ENCODE results near the gene AEBP1.

Gene AEBP1

DNA sequence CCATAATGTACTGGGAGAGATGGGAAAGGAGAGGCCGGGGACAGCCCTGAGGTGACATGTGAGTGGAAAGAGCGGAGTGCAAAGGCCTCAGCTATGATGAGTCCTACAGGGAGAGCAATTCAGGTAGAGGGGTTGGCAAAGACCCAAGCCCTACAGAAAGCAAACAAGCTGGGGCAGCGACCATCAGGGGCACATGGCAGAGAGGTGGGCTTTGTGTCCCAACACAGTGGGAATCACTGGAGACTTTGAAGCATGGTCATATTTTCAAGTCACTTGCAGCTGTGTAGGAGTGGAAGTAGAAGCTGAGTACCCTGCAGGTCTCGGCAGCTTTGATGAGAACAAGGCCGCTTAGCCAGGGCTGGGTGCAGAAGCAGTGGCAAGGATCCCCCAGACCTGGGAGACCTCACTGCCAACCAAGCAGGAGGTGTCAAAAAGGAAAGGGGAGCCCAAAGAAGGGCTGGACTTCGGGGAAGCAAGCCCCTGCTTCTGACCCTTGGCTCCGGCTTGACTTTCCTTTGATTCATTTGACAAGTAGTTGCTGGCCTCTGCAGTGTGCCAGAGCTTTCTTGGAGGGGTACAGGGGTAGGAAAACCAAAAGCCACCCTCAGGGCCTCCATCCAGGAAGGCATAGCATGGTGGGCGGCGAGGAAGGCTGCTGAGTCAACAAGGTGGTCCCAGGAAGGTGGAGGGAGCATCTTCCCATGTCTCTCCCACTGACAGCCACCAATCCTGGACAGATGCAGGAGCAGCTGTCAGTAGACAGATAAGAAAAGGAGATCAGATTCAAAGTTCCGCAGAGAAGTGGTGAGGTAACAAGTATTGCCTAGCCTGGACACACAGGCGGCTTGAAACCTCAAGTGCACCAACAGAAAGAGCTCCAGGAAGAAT, 36.8 kb upstream of the AEBP1 start:
- DNase-seq: peak; percentile 19

DNA sequence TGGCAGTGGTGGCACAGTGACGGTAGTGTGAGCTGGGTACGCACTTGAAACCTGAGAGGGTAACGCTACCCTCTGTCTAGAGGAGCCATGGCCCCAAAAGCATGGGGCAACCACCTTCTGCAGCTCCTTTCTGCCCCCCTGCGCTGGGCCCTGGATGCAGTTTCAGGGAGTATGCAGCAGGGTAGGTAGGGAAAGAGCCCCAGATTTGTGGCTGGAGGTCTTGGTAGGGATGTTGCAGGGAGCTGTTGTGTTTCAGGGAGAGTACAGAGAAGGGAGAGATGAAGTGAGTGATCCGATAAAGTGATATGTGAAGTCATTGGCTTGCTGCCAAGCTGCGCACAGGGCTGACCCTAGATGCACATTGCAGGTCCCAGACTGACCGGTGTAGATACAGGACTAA, 36.1 kb upstream of the AEBP1 start:
- peak; percentile 26 for DNase-seq

DNA sequence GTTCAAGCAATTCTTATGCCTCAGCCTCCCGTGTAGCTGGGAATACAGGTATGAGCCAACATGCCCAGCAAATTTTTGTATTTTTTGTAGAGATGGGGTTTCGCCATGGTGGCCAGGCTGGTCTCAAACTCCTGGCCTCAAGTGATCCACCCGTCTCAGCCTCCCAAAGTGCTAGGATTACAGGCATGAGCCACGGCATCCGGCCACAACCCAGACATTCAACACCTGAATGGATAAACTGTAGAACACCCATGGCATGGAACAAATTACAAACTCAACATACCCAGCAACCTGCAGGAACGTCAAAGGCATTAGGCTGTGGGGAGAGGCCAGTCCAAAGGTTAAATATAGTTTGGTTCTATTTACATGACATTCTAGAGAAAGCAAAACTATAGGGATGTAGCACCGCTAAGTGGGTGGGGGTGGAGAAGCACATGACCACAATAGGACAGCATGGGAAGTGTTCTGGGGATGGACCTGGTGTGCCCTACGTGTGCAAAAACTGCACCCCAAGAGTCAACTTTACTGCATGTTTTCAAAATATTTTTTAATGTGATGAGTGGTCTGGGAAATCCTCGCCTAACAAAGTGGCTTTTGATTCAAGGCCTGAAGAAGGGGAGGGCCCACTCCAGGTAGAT, 32.3 kb upstream of the AEBP1 start:
- DNase-seq: no peak

DNA sequence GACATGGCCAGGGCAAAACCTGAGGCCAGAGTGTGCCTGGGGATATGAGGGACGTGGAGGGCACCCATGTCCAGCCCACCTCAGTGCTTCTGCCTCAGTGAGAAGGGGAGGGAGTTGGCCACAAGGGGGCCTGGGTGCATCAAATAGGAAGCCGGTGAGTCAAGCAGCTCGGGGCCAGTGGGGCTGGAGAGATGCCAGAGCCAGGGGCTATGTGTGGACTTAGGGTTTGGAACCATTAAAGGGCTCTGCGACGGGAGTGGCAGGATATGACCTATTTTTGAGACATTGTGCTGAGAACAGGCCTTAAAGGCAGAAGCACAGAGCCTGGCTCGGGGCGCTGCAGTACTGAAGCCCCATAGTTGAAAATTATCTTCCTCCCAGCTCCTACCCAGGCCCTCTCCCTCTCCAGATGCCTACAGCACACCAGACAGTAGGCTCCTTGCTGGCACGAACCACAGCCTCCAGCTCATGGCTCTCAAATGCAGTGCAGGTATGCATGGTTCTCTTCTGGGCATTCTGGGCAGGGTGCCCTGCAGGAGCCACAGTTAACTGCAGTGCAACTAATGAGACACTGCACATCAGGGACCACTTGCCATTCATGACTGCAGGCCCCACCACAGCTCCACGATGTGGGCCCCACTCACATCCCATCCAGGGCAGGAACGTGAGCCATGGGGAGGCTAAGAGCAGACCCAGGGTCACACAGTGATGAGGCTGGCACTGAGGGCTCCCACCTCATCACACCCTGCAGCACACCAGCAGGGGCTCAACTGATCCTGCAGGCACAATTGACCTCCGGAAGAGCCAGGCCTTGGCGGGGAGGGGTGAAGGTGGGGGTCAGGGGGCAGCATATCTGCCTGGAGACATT, 31.5 kb upstream of the AEBP1 start:
- DNase-seq: peak; percentile 81

DNA sequence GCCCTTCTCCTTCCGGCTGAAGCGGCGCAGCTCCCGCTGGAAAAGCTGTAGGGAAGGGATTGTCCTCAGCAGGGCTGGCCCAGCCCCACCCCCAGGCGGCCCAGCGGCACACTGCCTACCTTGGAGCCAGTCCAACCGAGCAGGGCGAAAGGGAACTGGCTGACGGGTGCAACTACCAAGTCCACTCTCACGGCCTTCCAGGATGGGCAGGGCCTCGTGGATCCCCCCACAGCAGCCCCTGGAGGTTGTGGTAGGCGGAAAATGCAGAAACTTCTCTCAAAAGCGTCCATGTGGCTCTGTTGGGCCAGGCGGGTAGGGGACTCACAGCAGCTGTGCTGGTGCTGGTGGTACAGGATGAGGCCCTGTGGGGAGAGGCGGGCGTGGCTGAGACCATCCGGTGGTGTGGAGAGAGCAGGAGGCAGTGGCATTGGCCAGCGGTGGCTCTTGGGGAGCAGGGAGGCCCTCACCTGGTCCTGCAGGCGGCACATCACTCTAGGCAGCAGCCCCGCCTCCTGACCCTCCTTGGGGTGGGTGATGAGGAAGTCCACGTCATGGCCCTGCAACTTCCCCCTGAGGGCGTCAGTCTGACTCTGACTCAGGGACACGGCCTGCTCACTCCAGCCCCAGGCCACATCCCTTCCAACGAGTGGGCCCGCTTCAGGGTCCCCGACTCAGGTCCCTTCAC, 30.3 kb upstream of the AEBP1 start:
- no peak for DNase-seq

DNA sequence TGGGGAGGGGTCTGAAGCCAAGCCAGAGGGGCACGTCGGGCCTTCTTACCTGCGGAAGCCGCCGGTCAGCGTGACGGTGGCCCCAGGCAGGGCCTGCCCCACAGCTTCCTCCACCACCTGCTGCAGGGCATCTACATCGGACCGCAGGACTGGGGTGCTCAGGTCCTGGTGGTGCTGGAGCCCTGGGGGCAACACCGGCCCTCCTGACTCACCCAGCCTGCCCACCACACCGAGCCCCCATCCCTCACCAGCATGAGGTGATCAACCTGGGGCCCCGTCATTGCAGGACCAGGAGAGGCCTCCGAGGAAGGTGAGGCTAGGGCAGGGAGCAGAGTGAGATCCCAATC, 29.8 kb upstream of the AEBP1 start:
- DNase-seq: no peak

DNA sequence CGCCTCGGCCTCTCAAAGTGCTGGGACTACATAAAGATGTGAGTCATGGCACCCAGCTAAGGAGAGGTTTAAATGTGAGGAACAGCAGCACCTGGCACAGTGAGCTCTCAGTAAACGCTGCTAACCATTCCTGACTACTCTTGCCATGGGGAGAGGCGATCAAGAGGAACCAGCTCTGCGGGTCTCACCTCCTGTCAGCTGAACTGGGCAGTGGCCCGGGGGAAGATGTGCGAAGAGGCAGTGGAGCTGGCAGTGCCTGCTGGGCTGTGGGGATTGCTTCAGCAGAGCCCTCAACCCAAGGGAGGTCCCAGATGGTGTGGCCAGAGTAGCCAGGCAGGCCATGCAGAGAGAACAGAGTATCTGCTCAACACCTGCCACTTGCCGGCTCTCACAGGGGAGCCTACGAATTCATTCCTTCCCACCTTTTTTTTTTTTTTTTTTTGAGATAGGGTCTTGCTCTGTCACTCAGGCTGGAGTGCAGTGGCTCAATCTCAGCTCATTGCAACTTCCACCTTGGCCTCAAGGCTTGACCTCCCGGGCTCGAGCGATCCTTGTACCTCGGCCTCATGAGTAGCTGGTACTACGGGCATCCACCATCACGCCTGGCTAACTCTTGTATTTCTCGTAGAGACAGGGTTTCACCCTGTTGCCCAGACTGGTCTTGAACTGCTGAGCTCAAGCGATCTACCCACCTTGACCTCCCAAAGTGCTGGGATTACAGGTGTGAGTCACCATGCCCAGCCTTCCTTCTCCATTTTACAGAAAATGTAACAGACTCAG, 28.7 kb upstream of the AEBP1 start:
- DNase-seq: no peak

DNA sequence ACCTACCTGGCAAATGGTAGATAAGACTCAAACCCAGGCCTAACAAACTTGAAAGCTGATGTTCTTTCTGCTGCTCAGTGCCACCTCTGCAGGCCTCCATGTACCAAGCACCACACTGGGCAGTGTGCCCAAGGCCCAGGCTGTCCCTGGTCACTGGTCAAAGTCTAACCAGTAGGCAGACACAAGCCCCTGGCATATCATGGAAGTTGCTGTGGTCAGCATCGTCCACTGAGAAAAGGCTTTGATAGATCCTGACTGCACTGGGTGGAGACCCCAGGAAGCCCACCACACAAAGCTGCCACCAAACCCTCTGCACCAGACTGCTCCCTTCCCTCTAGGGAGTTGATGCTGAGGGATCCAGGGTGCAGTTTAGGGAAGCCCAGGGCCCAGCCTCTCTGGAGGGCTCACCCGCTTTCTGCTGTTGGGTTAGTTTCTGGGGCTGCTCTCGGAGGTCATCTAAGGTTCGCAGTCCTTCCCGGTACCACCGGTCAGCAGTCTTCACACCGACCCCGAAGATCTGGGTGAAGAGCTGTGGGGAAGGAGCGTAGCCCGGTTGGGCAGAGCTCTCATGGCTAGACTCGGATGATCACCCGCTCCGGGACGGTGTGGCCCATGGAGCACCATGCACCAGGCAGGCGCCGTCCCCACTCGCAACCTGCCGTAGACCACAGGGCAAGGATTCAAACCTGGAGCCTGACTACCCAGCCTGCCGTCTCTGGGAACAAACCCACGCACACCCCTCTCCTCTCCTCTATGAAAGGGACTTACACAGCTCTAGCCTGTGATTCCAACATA, 27.8 kb upstream of the AEBP1 start:
- no peak for DNase-seq

DNA sequence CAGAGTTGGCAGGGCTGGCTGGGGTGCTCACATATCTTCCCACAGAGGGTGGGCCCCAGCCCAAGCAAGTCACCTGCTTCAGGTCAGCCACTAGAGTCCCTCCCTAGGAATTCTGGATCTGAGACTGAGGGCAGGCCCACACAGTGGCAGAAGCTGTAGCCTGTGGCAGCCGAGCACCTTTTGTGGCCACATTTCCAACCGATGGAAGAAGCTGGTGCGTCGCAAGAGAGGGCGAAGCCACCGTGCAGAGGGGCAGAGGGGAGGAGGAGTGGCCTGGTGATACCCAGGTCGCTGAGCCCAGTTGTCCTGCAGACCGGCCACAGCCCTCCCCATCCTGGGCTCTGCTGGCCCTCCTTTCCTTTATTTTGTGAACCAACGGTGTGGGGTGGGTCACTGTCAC, 27.1 kb upstream of the AEBP1 start:
- DNase-seq: no peak

DNA sequence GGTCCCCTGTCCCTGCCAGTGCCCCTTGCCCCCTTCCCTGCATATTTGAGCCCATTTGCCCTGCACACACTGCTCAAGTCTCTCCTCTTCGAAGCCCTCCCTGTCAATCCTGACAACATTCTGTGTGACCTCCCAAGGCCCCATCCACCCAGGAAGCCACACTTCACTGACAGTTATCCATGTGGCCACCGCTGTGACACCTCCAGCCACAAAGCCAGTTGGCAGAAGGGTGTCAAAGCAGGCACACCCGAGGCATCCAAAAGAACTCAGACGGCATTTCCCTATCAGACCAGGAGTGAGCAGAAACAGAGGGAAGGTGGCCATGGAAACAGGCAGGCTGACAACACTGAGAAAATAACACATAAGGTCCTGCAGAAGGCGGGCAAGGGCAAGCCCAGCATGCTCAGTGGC, 26.5 kb upstream of the AEBP1 start:
- DNase-seq: no peak

DNA sequence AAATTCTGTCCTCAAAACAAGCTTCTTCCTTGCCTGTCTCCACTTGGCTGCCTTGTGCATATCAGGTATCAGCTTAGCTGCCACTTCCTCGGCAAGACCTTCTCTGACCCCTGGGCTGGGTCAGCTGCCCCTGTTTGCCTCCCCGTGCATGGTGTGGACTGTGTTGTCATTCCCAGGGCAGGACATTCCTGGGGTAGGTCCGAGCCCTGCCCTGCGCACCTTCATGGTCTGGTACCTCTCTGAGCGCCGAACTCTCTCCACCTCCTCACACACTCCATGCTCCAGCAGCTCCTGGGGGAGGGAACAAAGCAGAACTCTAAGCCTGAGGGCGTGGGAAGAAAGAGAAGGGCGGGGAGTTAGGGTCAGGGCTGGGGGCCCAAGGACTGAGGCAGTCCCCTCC, 25.6 kb upstream of the AEBP1 start:
- no peak for DNase-seq

DNA sequence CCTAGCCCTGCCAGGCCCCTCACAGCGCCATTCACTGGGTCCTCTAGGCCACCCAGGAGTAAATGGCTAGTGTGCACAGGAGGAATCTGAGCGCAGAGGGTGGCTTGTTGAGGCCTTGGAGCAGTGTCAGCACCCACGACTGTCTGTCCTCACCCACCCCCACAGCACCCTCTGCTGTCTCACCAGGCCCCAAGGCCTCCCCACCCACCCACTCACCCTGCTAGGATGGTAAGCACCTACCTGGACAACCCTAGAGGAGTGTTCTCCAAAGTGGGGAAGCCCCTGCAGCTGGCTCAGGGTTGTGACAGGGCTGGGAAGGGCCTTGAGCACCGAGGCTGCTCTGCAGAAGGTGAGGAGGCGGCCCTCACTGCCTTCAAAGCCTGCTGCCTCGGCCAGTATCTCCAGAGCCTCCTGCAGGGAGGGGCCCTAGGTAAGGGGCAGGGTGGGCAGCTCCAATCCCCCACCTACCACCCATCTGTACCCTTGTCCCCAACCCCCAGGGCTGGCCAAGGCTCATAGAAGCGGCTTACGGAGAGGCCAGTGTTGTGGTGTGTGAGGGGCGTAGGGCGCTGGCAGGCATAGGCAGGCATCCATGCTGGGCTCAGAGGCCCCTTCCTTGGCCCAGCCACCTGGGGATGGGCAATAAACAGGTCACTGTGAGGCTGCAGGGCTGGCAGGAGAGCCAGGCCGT, 24.7 kb upstream of the AEBP1 start:
- DNase-seq: no peak

DNA sequence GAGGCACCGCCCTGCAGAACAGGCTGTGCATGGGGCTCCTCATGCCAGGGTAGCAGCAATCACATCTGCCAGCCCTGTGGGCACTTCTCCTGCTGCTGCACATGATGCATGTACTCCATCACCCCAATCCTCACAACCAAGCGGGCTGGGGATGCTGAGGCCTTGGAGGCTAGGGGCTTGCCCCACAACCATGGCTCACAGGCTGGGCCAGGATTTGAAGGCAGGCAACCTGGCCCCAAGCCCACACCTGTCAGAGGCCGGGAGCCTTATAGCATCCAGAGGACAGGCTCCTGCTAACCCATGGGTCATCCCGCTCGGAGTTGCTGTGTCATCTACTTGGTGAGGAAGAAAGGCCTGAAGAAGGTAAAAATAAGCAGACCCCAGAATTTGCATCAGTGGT, 24.0 kb upstream of the AEBP1 start:
- DNase-seq: no peak

DNA sequence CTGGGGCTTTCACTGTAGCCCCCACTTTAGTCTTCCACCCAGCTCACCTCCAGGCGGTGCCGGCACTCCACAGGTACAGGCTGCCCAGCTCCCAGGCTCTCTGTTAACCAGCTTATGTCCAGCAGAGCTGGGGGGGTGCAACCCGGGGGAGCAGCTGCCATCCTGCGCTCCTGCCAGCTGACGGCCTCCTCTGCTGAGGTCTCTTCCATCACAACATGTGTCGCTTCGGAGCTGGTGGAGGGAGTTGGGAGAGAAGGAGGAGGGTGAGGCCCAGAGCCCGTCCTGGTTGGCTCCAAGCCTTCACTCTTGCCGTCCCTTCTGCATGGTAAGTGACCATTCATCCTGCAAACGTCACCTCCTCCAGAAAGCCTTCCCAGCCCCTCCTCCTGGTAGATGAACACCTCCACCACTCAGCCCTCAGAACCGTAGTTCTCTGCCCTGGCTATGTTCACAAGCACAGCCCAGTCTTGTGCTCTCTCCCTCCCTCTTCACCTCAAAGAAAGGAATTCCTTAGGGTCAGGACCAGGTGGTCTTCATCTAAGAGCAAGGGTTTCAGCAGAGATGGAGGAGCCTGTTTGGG, 23.4 kb upstream of the AEBP1 start:
- DNase-seq: no peak

DNA sequence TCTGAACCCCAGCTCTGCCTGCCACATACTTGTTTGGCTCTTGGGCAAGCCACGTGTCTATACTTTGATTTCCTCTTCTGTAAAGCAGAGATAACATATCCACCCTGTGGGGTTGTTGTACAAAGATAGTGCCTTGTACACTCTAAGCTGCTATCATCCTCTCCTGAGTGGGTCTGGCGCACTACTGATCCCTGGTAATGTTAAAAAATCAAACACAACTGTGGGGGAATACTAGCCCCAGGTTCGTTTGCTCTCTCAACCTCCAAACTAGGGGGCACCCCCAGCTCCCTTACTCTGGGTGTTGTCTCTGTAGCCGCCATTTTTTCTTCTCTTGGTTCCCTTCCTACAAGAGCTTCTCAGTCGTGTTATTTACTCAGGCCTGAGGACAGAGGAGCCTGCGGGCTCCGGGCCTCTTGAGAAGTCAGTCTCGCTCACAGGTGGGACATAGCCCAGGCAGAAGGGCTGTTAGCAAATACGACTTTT, 22.8 kb upstream of the AEBP1 start:
- DNase-seq: no peak

DNA sequence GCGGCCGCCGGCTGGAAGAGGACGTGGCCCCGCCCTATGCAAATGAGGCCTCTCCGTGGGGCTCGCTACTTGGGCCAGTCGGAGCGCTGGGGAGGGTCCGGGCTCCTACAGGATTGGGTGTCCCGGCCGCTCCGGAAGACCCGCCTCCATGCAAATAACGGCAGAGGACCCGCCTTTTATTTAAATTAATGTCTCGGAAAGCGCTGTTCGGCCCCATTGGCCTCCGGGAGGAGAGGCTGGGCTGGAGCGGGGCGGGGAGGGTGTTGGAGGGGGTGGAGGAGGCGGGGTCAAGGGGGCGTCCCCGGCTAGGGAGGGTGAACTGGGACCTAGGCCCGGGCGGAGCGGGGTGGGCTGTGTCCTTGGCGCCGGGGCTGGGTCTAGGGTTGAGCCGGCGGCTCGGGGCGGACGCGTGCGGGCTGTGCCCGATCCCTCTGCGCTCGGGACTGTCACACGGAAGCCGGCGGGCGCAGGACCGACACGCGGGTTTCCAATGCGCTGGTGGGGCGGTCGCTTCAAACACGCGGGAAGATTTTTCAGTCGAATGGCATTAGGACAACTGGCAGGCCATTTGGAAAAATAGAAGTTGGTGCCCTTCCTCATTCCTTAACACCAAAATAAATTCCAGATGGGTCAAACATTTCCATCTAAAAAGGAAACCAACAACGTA, 21.5 kb upstream of the AEBP1 start:
- peak; percentile 99 for DNase-seq

DNA sequence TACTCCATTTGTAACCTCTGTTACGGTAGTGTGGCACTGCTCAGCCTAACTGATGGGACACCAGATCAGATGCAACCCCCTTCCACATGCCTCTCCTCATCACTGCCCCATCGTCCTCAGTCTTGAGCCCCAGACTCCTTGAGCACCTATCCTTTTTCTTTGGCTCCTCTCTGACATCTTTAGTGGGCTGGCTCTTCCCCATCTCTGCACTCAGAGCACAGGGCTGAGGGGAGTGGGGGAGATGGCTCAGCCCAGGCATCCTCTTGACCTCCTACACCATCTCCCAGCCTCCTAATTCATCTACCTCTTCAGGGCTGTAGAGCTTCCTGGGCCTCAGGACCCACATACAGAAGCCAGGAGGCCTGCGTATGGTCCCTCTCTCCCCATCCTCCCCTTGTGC, 20.3 kb upstream of the AEBP1 start:
- no peak for DNase-seq

DNA sequence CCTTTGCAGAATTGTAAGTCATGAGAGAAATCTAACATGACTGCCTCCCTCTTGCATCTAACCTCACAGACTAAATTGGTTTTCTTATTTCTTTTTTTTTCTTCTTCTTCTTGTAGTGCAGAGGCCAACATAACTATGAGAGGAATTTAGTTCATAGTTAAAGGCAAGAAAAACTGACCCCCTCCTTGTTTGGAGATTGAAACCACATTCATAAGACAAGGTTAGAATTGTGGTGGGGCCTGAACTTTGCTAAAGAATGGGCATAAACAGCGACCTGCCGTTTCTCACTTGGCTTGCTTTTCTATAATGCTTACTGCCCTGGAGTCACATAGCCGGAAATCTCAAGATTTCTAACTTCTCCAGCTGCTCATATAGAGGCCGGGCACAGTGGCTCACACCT, 19.4 kb upstream of the AEBP1 start:
- DNase-seq: no peak

DNA sequence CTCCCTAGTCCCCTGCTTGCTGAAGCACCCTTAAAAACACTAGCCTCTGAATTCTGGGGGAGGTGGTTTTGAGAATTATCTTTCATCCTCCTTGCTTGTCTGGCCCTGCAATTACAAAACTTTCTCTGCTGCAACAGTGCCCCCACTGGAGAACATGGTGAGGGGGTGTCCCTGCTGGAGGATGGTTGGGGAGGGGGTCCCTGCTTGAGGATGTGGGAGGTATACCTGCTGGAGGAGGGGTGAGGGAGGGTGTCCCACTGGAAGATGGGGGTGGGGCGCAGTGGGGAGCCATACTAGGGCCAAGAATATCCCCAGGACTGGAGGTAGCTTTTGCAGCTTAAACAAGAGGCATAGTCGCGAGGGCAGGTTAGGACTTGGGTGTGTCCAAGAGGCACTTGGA, 18.6 kb upstream of the AEBP1 start:
- DNase-seq: no peak

DNA sequence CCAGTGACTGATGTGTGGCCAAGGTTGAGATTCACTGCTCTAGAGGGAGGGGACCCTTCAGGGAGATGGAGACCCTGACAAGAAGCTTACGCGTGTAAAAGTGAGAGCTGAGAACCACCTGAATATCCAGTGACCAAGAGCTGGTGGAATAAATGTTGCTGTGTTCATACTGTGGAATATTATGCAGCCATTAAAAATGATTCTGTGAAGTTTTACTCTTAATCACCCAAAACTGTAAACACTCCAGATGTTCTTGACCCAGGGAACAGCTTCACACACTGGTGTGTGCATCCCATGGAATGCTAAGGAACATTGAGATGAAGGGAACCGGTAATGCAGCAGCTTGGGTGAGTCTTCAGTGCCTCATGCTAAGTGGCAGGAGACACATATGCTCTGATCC, 17.5 kb upstream of the AEBP1 start:
- DNase-seq: no peak
